T-helper 2 cell (primary cell): ENCODE measurements around the gene ANKRD13D.

Experiments used
- DNase-seq, 5 experiments: peaks; one replicate each; pipeline versions ENCODE4 v3.0.0 to v3.0.0-alpha.2; 2012 to 2022

ANKRD13D gene

GRCh38 chr11:67303132-67303834 lies 14.2 kb downstream of the ANKRD13D start, which contains the start of gene SSH3:
SSH3 (plus strand) TSS chr11:67303530; CDS start chr11:67303626, 96 bp downstream.
- peak in 4 of 5 experiments; percentile 20 to 62 (median 36) for DNase-seq

GRCh38 chr11:67303835-67304411 lies 14.8 kb downstream of the ANKRD13D start:
- DNase-seq: peak in 3 of 5 experiments; percentile 16 to 50 (median 21)

GRCh38 chr11:67304511-67305113 lies 15.5 kb downstream of the ANKRD13D start:
- no peak for DNase-seq

- DNase-seq: no peak
These were observed 17.9 kb downstream of the ANKRD13D start for GRCh38 chr11:67306769-67307544.

GRCh38 chr11:67307545-67308001 lies 18.5 kb downstream of the ANKRD13D start:
- no peak for DNase-seq

- DNase-seq: no peak
These were observed 19.1 kb downstream of the ANKRD13D start for GRCh38 chr11:67308031-67308866.

- no peak for DNase-seq
These were observed 20.1 kb downstream of the ANKRD13D start for GRCh38 chr11:67309166-67309565.

- no peak for DNase-seq
These were observed 20.6 kb downstream of the ANKRD13D start for GRCh38 chr11:67309661-67310061.

- no peak for DNase-seq
These were observed 21.3 kb downstream of the ANKRD13D start for GRCh38 chr11:67310246-67311050.

GRCh38 chr11:67311051-67311555 lies 22.0 kb downstream of the ANKRD13D start:
- DNase-seq: no peak

- DNase-seq: peak in 1 of 5 experiments; percentile 51
These were observed 22.5 kb downstream of the ANKRD13D start for GRCh38 chr11:67311556-67312082.

- peak in 3 of 5 experiments; percentile 38 to 76 (median 53) for DNase-seq
These were observed 23.3 kb downstream of the ANKRD13D start for GRCh38 chr11:67312187-67313021.

GRCh38 chr11:67313125-67313890 lies 24.2 kb downstream of the ANKRD13D start:
- no peak for DNase-seq

GRCh38 chr11:67314218-67314617 lies 25.1 kb downstream of the ANKRD13D start:
- DNase-seq: no peak

- no peak for DNase-seq
These were observed 26.3 kb downstream of the ANKRD13D start for GRCh38 chr11:67315325-67315909.

GRCh38 chr11:67316882-67317204 lies 27.7 kb downstream of the ANKRD13D start:
- no peak for DNase-seq

GRCh38 chr11:67317205-67317887 lies 28.2 kb downstream of the ANKRD13D start:
- peak; percentile 94 to 97 (median 96) for DNase-seq
